H9 (cell line): ENCODE measurements around the gene TMEM114. TPM values are rescaled to one million over a fixed set of nuclear protein-coding genes. Genes with fewer than 3 reads are reported as not detected.

Experiments
- DNase-seq: peaks from one replicate; pipeline ENCODE4 v3.0.0-alpha.2; 2017
- H2AFZ ChIP-seq: one replicate; pipeline ENCODE4 v1.6.1; 2013; ENCODE audit warnings: mild to moderate bottlenecking, low read length, control low read depth, moderate library complexity
- H2AK5ac ChIP-seq: 2 replicates; pipeline ENCODE4 v1.6.1; 2013; ENCODE audit warnings: low read length, control low read depth, mixed read lengths; ENCODE audit not compliant: insufficient read length
- H2BK120ac ChIP-seq: one replicate; pipeline ENCODE4 v1.6.1; 2013; ENCODE audit warnings: low read depth, mild to moderate bottlenecking, low read length, control low read depth, inconsistent platforms; ENCODE audit not compliant: poor library complexity, severe bottlenecking
- H2BK12ac ChIP-seq: 2 replicates; pipeline ENCODE4 v1.6.1; 2013; ENCODE audit warnings: low read length, control low read depth, mixed read lengths, low read depth; ENCODE audit not compliant: insufficient read length
- H2BK15ac ChIP-seq: 2 replicates; pipeline ENCODE4 v1.6.1; 2013; ENCODE audit warnings: low read depth, low read length, control low read depth
- H2BK20ac ChIP-seq: one replicate; pipeline ENCODE4 v1.6.1; 2013; ENCODE audit warnings: low read depth, mild to moderate bottlenecking, low read length, control low read depth, inconsistent platforms; ENCODE audit not compliant: poor library complexity, severe bottlenecking
- H2BK5ac ChIP-seq: 2 replicates; pipeline ENCODE4 v1.6.1; 2013; ENCODE audit warnings: low read length, control low read depth, mixed read lengths; ENCODE audit not compliant: insufficient read length
- H3K14ac ChIP-seq: 2 replicates; pipeline ENCODE4 v1.6.1; 2013; ENCODE audit warnings: low read length, control low read depth; ENCODE audit not compliant: insufficient read depth
- H3K18ac ChIP-seq: 2 replicates; pipeline ENCODE4 v1.6.1; 2013; ENCODE audit warnings: low read depth, mild to moderate bottlenecking, mixed read lengths, low read length, control low read depth; ENCODE audit not compliant: insufficient read length
- H3K23ac ChIP-seq: 2 replicates; pipeline ENCODE4 v1.6.1; 2013; ENCODE audit warnings: low read length, control low read depth, mixed read lengths, low read depth; ENCODE audit not compliant: insufficient read length
- H3K23me2 ChIP-seq: 2 replicates; pipeline ENCODE4 v1.6.1; 2013; ENCODE audit warnings: low read depth, mild to moderate bottlenecking, mixed read lengths, low read length, control low read depth; ENCODE audit not compliant: insufficient read length, poor library complexity, severe bottlenecking
- H3K27ac ChIP-seq: 2 replicates; pipeline ENCODE4 v1.5.1; 2013; ENCODE audit warnings: low read length, control low read depth, mixed read lengths, low read depth; ENCODE audit not compliant: insufficient read length
- H3K27me3 ChIP-seq: 2 replicates; pipeline ENCODE4 v1.6.1; 2013; ENCODE audit warnings: low read length, control low read depth, inconsistent platforms; ENCODE audit not compliant: insufficient read depth
- H3K4ac ChIP-seq: 2 replicates; pipeline ENCODE4 v1.6.1; 2013; ENCODE audit warnings: low read depth, mild to moderate bottlenecking, control low read depth, inconsistent platforms, low read length, moderate library complexity
- H3K4me1 ChIP-seq: 2 replicates; pipeline ENCODE4 v1.6.1; 2013; ENCODE audit warnings: low read length, control low read depth, inconsistent platforms; ENCODE audit not compliant: insufficient read depth
- H3K4me2 ChIP-seq: 2 replicates; pipeline ENCODE4 v1.6.1; 2013; ENCODE audit warnings: low read length, control low read depth, mixed read lengths; ENCODE audit not compliant: insufficient read length, insufficient read depth
- H3K56ac ChIP-seq: 2 replicates; pipeline ENCODE4 v1.6.1; 2013; ENCODE audit warnings: low read depth, mild to moderate bottlenecking, mixed read lengths, low read length, control low read depth; ENCODE audit not compliant: insufficient read length
- H3K79me1 ChIP-seq: 2 replicates; pipeline ENCODE4 v1.6.1; 2013; ENCODE audit warnings: low read depth, mild to moderate bottlenecking, moderate library complexity, low read length, control low read depth, inconsistent platforms; ENCODE audit not compliant: insufficient read depth, poor library complexity, severe bottlenecking
- H3K79me2 ChIP-seq: 2 replicates; pipeline ENCODE4 v1.6.1; 2013; ENCODE audit warnings: low read length, control low read depth, inconsistent platforms; ENCODE audit not compliant: insufficient read depth
- H3K9ac ChIP-seq: 2 replicates; pipeline ENCODE4 v1.6.1; 2013; ENCODE audit warnings: low read length, control low read depth, mixed read lengths; ENCODE audit not compliant: insufficient read length; ENCODE audit errors: extremely low read depth
- H3K9me3 ChIP-seq: one replicate; pipeline ENCODE4 v1.6.1; 2013; ENCODE audit warnings: low read depth, low read length, inconsistent platforms; ENCODE audit not compliant: control insufficient read depth
- H3T11ph ChIP-seq: one replicate; pipeline ENCODE4 v1.6.1; 2013; ENCODE audit warnings: mild to moderate bottlenecking, low read length, control low read depth, inconsistent platforms
- H4K20me1 ChIP-seq: one replicate; pipeline ENCODE4 v1.6.1; 2013; ENCODE audit not compliant: control insufficient read depth, insufficient read length, insufficient read depth
- H4K5ac ChIP-seq: 2 replicates; pipeline ENCODE4 v1.6.1; 2013; ENCODE audit warnings: low read depth, mild to moderate bottlenecking, mixed read lengths, low read length, control low read depth; ENCODE audit not compliant: insufficient read length
- H4K8ac ChIP-seq: replicated peaks from 2 replicates; pipeline ENCODE4 v1.6.1; 2013; ENCODE audit warnings: low read length, control low read depth, mixed read lengths, low read depth; ENCODE audit not compliant: insufficient read length
- H4K91ac ChIP-seq: 2 replicates; pipeline ENCODE4 v1.6.1; 2013; ENCODE audit warnings: low read depth, mild to moderate bottlenecking, moderate library complexity, mixed read lengths, low read length, control low read depth; ENCODE audit not compliant: insufficient read length
- H3K27ac Mint-ChIP-seq, 3 experiments: 2 replicates in 2 of 3; 3 replicates in 1 of 3; pipeline ENCODE4 v1.8.0; 2020 to 2021; ENCODE audit warnings: mixed read lengths in 3 of 3, mild to moderate bottlenecking in 1 of 3, moderate library complexity in 1 of 3
- H3K27me3 Mint-ChIP-seq: 2 replicates; pipeline ENCODE4 v1.8.0; 2021; ENCODE audit warnings: low read depth, mild to moderate bottlenecking, moderate library complexity, mixed read lengths
- H3K36me3 Mint-ChIP-seq, 3 experiments: 2 replicates in 2 of 3; 3 replicates in 1 of 3; pipeline ENCODE4 v1.8.0; 2020 to 2021; ENCODE audit warnings: low read depth in 3 of 3, mixed read lengths in 3 of 3; ENCODE audit not compliant: insufficient read depth in 1 of 3
- H3K4me1 Mint-ChIP-seq, 2 experiments: 2 replicates each; pipeline ENCODE4 v1.8.0; 2020; ENCODE audit warnings: mixed read lengths in 2 of 2
- H3K4me3 Mint-ChIP-seq, 2 experiments: 2 replicates in 1 of 2; 3 replicates in 1 of 2; pipeline ENCODE4 v1.8.0; 2020 to 2021; ENCODE audit warnings: mild to moderate bottlenecking in 2 of 2, mixed read lengths in 2 of 2, moderate library complexity in 1 of 2
- H3K9me3 Mint-ChIP-seq, 2 experiments: 2 replicates in 1 of 2; 3 replicates in 1 of 2; pipeline ENCODE4 v1.8.0; 2020; ENCODE audit warnings: mild to moderate bottlenecking in 2 of 2, mixed read lengths in 2 of 2, moderate library complexity in 1 of 2
- WGBS: extraction: QIAGEN DNeasy Blood & Tissue Kit; methylation state at CpG from one replicate; pipeline ENCODE4 v1.1.7; 2013; ENCODE audit warnings: missing lambda C conversion rate, low lambda C conversion rate, mixed read lengths; ENCODE audit not compliant: insufficient read length; ENCODE audit errors: extremely low coverage; 5-methylcytosine and 5-hydroxymethylcytosine counted together
- total RNA-seq: library from RNA; stranded (reverse); gene quantifications from 2 replicates; pipeline ENCODE4 v1.2.1, GENCODE V29; 2021
- TF ChIP-seq, protein P1 (sequence below): fragments of 200-600 bp; sonication (generic); conservative IDR thresholded peaks from 3 replicates; pipeline ENCODE4 v1.8.0; 2021; ENCODE audit warnings: antibody characterized with exemption, mild to moderate bottlenecking

Gene TMEM114
- total RNA-seq, 1 experiment from 2014 or later = 0.33 TPM

DNA sequence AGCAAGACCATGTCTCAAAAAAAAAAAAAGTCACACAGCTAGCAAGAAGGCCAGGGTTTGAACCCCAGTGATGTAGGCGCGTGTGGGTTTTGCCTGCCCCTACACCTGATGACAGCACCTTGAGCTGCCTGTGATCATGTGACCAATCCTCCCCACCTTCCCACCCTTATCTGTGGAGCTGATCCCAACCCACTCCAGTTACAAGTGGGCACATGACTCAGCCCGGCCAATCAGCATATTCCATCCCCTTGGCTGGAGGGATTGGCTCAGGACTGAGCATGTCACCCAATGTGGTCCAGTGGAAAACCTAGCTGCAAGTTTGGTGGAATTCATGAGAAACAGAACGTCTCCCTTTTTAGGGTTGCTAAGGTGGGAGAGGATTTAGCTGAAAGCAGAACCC lies 6.6 kb downstream of the TMEM114 start:
- Histone ChIP-seq H2BK120ac (no peak overlapping the region), H3K27me3 (peaks cover 6% of the 10 kb centered on the region; the same call in 1 of the 2 replicates), H4K91ac (no peak overlapping the region), H3K9me3 (no peaks in the 10 kb centered on the region), H3K18ac (no peak overlapping the region), H2BK12ac (no peak overlapping the region), H4K8ac (no peak overlapping the region), H2BK20ac (no peak overlapping the region), H2BK15ac (no peak overlapping the region), H3K9ac (no peak overlapping the region), H3T11ph (no peak overlapping the region), H4K5ac (no peak overlapping the region), H3K79me2 (no peaks in the 10 kb centered on the region), H4K20me1 (no peaks in the 10 kb centered on the region), H2BK5ac (no peak overlapping the region), H3K4ac (no peak overlapping the region), H2AFZ (no peak overlapping the region), H3K14ac (no peak overlapping the region), H3K23me2 (peaks cover under 1% of the 10 kb centered on the region), H3K79me1 (no peaks in the 10 kb centered on the region), H3K56ac (no peak overlapping the region), H3K23ac (no peak overlapping the region), H3K27ac (no peak overlapping the region), H3K4me1 (peaks cover 3% of the 10 kb centered on the region; the same call in 1 of the 2 replicates), H3K4me2 (no peak overlapping the region), H2AK5ac (no peak overlapping the region)
- peak overlapping the region in 1 of 3 experiments; percentile 49; a peak in 1 of 7 replicates for H3K27ac Mint-ChIP-seq
- H3K36me3 Mint-ChIP-seq = no peaks in the 10 kb centered on the region; a peak in 1 of 7 replicates
- peak overlapping the region in 1 of 2 experiments; percentile 8; a peak in 1 of 5 replicates for H3K4me3 Mint-ChIP-seq
- peak; percentile 76 for DNase-seq
- TF ChIP-seq, protein P1, sequence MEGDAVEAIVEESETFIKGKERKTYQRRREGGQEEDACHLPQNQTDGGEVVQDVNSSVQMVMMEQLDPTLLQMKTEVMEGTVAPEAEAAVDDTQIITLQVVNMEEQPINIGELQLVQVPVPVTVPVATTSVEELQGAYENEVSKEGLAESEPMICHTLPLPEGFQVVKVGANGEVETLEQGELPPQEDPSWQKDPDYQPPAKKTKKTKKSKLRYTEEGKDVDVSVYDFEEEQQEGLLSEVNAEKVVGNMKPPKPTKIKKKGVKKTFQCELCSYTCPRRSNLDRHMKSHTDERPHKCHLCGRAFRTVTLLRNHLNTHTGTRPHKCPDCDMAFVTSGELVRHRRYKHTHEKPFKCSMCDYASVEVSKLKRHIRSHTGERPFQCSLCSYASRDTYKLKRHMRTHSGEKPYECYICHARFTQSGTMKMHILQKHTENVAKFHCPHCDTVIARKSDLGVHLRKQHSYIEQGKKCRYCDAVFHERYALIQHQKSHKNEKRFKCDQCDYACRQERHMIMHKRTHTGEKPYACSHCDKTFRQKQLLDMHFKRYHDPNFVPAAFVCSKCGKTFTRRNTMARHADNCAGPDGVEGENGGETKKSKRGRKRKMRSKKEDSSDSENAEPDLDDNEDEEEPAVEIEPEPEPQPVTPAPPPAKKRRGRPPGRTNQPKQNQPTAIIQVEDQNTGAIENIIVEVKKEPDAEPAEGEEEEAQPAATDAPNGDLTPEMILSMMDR = no peak
- H3K9me3 Mint-ChIP-seq = no peaks in the 10 kb centered on the region
- peaks cover 22% of the 10 kb centered on the region for H3K27me3 Mint-ChIP-seq
- WGBS = no CpG with 5 or more reads among the region's 4 CpGs
- H3K4me1 Mint-ChIP-seq = peaks cover 16% of the 10 kb centered on the region in 2 experiments
